GM10266 (cell line): Measurements from ENCODE around the gene TIGAR.
A peak's percentile ranks its signal among the peaks of the same experiment; 100 is the strongest.

Experiments used
- DNase-seq: peaks from one replicate; pipeline ENCODE4 v3.0.0; 2012; ENCODE audit errors: extremely low spot score
- TF ChIP-seq, protein P1 (sequence below): IDR thresholded peaks from 2 replicates; pipeline ENCODE4 v1.5.1; 2012; ENCODE audit warnings: mild to moderate bottlenecking, low read depth; ENCODE audit not compliant: control insufficient read depth, insufficient read depth; ENCODE audit errors: missing control alignments

TIGAR gene

DNA sequence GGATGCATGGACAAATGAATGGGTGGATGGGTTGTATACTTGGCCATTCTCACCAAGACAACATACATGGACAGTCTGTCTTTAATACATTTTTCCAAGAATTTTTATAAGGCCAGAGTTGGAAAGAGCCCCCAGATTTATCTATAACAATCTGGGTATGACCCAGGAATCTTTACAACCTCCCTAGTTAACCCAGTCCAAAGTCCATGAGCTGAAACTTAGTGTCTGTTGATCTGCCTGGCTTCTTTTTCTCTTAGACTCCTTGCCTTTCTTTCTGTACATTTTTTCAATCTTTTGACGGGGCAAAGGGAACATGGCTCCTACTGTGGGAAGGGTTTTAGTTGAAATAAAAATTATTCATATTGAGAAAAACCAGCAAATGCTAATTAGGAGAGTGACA, 57.8 kb downstream of the TIGAR start:
- TF ChIP-seq, protein P1, sequence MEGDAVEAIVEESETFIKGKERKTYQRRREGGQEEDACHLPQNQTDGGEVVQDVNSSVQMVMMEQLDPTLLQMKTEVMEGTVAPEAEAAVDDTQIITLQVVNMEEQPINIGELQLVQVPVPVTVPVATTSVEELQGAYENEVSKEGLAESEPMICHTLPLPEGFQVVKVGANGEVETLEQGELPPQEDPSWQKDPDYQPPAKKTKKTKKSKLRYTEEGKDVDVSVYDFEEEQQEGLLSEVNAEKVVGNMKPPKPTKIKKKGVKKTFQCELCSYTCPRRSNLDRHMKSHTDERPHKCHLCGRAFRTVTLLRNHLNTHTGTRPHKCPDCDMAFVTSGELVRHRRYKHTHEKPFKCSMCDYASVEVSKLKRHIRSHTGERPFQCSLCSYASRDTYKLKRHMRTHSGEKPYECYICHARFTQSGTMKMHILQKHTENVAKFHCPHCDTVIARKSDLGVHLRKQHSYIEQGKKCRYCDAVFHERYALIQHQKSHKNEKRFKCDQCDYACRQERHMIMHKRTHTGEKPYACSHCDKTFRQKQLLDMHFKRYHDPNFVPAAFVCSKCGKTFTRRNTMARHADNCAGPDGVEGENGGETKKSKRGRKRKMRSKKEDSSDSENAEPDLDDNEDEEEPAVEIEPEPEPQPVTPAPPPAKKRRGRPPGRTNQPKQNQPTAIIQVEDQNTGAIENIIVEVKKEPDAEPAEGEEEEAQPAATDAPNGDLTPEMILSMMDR = no peak
- DNase-seq = no peak

DNA sequence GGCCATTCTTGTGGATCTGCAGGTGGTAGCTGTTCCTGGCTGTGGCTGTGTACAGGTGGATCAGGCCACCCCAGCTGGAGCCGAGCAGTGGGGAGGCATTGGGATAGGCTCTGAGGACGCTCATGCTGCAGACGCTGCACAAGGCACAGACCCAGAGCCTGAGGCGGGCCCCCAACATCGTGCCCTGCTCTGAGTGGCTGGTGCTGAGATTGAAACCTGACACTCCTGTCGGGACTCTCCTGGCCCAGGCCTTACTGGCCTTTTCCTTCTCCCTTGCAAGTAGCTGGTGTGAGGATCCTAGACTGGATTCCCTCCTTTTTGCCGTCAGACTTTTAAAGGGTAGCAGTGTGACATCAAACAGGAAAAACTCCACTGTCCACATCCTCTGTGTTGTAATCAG, 58.4 kb downstream of the TIGAR start, which contains the start of gene FGF23:
FGF23 (minus strand) TSS at position 308 of the 400 bp plus-strand sequence; CDS start at position 178, 130 bp downstream.
- DNase-seq = no peak
- TF ChIP-seq, protein P1 = no peak

DNA sequence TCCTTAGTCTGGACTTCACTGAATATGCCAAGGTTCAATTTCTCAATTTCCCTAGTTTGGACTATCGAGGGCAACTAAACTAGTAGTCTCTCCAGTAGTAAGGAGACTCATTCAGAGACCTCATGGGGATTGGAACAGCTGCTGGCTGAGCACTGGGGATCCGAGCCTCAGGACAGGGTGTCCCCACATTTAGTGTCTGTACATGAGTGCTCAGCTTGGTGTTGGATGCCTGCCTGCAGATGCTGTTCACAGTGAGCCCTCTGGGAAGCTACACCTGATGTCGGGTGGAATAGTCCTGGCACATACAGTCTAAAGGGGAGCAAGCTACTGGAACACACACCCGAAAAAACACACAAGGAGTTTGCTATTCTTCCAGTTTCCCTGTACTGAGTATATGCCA, 59.3 kb downstream of the TIGAR start:
- DNase-seq = no peak
- TF ChIP-seq, protein P1 = no peak

DNA sequence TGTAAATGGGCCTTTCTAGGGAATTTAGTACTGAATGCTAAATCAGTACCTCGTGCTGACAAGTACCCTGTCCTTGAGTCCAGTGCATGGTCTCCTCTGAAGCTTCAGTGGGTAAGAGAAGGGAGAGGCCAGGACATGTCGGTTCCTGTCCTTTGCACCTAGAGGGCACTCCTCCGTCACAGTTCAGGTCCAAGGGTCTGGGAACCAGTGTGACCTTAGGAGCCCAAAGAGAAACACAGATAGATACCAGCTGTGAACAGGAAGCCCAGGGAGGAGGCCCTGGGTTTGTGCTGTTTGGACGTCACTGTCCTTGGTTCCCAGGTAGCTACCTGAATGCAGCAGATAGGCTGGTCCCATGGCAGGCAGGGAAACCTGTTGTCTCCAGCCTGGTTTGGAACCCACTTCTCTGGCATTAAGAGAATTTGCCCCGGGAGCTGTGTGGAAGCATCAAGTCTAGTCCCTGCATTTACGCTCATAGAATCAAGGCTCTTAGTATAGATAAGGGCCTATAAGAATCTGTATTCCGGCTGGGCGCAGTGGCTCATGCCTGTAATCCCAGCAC, 62.4 kb downstream of the TIGAR start:
- TF ChIP-seq, protein P1 = peak; percentile 40
- peak; percentile 40 for DNase-seq

DNA sequence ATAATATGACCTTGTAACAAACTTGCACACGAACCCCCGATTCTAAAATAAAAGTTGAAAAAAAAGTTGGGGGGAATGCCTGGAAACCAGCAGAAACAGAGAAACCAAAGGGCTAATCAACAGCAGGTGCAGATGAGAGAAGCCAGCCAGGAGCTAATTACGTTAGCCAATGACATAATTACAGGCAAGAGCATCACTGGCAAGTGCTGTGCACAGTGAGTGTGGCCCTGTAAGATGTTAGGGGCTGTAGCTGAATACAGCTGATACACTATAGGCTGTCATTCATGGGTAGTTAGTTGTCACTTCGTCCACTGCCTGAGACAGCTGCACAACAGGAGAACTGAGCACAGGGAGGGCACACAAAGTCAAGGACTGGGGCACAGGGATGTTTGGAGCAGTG, 65.8 kb downstream of the TIGAR start:
- DNase-seq = no peak
- TF ChIP-seq, protein P1 = no peak

DNA sequence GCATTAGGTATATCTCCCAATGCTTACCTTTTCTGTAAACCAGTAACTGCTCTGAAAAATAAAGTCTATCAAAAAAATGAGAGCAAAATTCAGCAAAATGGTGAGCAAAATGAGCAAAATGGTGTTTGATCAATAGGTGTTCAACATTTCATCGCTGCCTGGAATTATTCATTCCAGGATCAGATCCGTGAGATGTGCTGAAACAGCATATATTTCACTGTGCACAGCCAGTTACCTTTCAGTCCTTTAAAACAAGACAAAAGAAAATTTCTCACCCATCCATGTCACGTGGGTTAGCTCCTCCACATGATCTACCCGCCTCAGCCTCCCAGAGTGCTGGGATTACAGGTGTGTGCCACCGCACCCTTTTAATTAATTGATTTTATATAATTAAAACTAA, 66.6 kb downstream of the TIGAR start:
- DNase-seq = no peak
- TF ChIP-seq, protein P1 = no peak

DNA sequence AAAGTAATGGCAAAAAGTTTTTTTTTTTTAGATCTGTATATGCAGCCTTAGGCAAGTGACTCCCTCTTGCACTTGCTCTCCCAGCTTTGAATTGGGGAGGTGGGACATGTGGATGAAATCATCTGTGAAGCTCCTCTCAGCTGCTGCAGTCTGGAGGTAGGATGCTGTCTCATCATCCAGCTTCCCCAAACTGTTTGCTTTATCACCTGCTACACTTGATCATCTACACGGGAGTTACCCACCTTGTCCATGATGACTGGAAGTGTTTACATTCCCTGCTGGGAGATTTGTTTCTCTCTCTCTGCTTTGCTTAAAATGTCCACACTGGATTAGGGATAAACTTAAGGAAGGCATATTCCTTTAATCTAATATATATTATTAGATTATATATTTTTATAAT, 67.0 kb downstream of the TIGAR start:
- DNase-seq = no peak
- TF ChIP-seq, protein P1 = no peak
